ENCODE data around the gene EXOC3L2.

Gene EXOC3L2

DNA sequence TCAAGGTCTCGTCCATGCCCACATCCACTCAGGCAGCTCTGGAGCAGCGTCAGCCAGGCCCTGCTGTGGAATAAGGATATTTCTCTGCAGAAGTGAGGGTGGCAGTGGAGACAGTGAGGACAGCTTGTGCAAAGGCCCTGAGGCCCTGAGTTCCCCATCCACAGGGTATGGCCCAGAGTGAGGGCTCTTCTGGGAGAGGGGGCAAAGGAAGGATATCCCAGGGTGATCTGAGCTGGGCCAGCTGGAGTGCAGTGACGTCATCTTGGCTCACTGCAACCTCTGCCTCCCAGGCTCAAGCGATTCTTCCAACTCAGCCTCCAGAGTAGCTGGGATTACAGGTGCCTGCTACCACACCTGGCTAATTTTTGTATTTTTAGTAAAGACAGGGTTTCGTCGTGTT lies 17.4 kb upstream of the EXOC3L2 start:
- H3K4me3 ChIP-seq (ENCODE audit: control insufficient read depth, low read depth, low read length), result no peak overlapping the region
- no peak for DNase-seq (ENCODE audit: low read depth)
- TF ChIP-seq, protein P1, sequence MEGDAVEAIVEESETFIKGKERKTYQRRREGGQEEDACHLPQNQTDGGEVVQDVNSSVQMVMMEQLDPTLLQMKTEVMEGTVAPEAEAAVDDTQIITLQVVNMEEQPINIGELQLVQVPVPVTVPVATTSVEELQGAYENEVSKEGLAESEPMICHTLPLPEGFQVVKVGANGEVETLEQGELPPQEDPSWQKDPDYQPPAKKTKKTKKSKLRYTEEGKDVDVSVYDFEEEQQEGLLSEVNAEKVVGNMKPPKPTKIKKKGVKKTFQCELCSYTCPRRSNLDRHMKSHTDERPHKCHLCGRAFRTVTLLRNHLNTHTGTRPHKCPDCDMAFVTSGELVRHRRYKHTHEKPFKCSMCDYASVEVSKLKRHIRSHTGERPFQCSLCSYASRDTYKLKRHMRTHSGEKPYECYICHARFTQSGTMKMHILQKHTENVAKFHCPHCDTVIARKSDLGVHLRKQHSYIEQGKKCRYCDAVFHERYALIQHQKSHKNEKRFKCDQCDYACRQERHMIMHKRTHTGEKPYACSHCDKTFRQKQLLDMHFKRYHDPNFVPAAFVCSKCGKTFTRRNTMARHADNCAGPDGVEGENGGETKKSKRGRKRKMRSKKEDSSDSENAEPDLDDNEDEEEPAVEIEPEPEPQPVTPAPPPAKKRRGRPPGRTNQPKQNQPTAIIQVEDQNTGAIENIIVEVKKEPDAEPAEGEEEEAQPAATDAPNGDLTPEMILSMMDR (IDR thresholded peaks at IDR 0.05; ENCODE audit: control insufficient read depth, insufficient read depth, low read depth, low read length, missing control alignments), result no peak

DNA sequence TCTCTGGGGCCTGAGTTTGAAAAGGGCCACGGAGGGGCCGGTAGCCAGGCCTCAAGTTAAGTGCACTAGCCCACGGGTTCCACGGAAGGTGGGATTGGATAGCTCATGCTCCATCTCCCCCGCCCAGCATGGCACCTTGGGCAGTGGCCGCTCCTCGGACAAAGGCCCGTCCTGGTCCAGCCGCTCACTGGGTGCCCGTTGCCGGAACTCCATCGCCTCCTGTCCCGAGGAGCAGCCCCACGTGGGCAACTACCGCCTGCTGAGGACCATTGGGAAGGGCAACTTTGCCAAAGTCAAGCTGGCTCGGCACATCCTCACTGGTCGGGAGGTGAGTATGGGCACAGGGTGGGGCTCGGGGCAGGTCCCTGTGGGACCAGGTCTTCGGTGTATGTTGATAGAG lies 13.7 kb upstream of the EXOC3L2 start:
- TF ChIP-seq, protein P1 (IDR thresholded peaks at IDR 0.05; ENCODE audit: control insufficient read depth, insufficient read depth, low read depth, low read length, missing control alignments), result no peak
- no peak overlapping the region for H3K4me3 ChIP-seq (ENCODE audit: control insufficient read depth, low read depth, low read length)
- DNase-seq (ENCODE audit: low read depth), result no peak

DNA sequence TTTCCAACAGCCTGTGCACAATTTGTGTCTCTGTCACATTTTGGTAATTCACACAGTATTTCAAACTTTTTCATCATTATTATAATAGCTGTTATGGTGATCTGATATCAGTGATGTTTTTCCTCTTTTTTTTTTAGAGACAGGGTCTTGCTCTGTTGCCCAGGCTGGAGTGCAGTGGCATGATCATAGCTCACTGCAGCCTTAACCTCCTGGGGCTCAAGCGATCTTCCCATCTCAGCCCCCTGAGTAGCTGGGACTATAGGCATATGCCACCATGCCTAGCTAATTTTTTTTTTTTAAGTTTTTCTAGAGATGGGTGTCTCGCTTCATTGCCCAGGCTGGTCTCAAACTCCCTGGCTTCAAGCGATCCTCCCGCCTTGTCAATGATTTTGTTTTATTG lies 11.6 kb upstream of the EXOC3L2 start:
- H3K4me3 ChIP-seq (ENCODE audit: control insufficient read depth, low read depth, low read length), result no peak overlapping the region
- TF ChIP-seq, protein P1 (IDR thresholded peaks at IDR 0.05; ENCODE audit: control insufficient read depth, insufficient read depth, low read depth, low read length, missing control alignments), result no peak
- no peak for DNase-seq (ENCODE audit: low read depth)

DNA sequence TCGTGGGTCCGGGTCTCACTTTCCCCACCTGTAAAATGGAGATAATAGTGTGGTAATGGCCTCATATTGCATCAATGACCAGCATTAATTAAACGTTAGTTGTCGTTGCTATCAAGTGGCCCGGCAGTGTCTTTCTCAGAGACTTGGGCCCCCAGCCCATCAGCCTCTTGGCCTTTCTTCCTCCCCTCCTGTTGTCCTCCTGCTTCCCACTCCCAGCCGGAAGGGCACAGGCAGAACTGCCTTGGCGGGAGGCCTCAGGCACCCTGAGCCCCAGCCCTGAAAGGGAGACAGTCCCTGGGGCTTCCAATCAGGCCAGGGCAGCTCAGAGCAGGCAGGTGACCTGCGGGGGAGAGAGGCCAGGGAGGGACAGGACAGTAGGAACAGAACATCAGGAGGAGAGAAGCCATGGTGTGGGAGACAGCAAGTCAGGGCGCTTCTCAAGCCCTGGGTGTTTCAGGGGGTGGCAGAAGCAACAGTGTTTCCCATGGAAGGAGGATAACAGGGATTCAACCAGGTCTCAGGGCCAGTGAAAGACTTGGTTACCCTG lies 10.5 kb upstream of the EXOC3L2 start:
- DNase-seq (ENCODE audit: low read depth), result no peak
- H3K4me3 ChIP-seq (ENCODE audit: control insufficient read depth, low read depth, low read length), result no peak overlapping the region
- TF ChIP-seq, protein P1 (IDR thresholded peaks at IDR 0.05; ENCODE audit: control insufficient read depth, insufficient read depth, low read depth, low read length, missing control alignments), result no peak

DNA sequence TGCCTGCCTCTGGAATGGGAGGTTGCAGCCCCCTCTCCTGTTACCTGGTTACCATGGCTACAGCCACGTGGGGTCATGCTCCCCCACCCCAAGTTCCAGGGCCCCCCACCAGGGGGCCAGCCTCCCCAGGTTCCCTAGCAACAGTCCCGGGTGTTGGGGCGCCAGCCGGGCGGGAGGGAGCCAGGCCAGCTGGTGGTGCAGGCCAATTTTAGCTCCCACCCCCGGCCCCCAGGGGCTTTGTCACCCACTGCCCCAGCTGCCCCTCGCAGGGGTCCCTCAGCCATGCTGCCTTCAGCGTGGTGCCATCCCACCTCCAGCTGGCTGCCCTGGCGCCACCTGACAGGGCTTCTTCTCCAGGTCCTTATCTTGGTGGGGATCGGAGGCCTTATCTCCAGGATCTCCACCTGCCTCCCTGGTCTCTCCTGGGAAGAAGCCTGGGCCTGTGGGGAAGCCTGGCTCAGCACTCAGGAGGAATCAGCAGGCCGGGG lies 8.9 kb upstream of the EXOC3L2 start:
- TF ChIP-seq, protein P1 (IDR thresholded peaks at IDR 0.05; ENCODE audit: control insufficient read depth, insufficient read depth, low read depth, low read length, missing control alignments), result peak; percentile 24
- no peak for DNase-seq (ENCODE audit: low read depth)
- H3K4me3 ChIP-seq (ENCODE audit: control insufficient read depth, low read depth, low read length), result no peak overlapping the region

DNA sequence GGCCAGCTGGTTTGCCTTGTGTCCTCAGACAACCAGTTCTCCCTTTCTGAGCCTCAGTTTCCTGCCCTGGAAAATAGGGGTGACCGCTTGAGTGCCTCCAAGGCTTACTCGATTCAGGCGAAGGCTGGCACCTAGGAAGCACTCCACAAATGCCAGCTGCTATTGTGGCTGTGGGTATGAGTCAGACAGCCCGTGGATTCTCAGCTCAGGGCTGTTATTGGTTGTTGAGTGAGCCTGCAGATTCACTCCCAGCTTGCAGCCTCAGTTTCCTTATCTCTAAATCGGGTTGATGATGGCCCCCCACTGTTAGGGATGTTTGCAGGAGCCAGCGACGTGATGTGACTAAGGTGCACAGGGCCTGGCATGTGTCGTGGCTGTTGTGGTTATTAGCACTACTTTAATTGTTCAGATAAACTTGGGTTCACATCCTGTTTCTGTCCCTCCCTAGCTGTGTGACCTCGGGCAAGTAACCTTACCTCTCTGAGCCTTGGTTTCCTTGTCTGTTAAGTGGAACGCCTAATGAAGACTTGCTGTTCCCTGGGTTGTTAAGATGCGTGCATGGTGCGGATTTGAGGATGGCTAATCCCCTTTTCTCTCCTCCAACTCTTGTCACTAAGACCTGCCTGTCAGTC lies 8.3 kb upstream of the EXOC3L2 start:
- H3K4me3 ChIP-seq (ENCODE audit: control insufficient read depth, low read depth, low read length), result no peak overlapping the region
- TF ChIP-seq, protein P1 (IDR thresholded peaks at IDR 0.05; ENCODE audit: control insufficient read depth, insufficient read depth, low read depth, low read length, missing control alignments), result no peak
- no peak for DNase-seq (ENCODE audit: low read depth)
